HG03565 (cell line): Measurements from ENCODE around the gene OR2T10.
"Not testable (repeated sequence)": the region's sequence is repeated elsewhere in the genome, so short reads cannot be mapped to it uniquely, and the experiment has no call there.

Experiments
- ATAC-seq: cut with Tn5 transposase; IDR thresholded peaks from one replicate; pipeline ENCODE4 v1.9.1; 2021; ENCODE audit warnings: mild to moderate bottlenecking, moderate library complexity; ENCODE audit not compliant: unreplicated experiment

The OR2T10 gene

DNA sequence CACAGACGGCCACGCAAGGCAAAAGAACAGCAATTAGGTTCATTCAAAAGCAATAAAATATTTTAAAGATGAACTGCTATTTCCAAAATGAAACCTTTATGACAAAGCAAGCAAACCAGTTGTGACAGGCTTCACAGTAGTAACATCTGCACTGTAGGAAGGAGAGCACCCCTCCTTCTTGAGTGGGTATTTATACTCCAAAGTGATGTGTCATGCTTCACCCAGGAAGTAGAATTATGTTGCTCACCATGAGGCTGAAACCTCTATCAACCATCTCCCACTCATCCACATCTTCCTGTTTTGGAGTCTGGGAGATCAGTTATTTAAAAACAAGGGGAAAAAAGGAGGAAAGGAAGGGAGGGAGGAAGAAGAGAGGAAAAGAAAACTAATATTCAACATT, 885 bp downstream of the OR2T10 start:
- no peak for ATAC-seq

DNA sequence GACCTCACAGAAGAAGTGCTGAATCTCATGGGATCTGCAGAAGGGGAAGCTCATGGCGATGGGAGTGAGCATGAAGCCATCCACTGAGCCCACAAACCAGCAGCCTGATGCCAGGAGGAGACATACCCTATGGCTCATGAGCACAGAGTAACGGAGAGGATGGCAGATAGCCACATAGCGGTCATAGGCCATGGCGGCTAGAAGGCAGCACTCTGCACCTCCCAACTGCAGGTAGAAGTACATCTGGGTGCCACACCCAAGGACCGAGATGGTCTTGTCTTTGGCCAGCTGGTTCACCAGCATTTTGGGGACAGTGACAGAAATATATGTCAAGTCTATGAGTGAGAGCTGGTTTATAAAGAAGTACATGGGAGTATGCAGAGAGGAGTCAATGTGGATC, 4.3 kb downstream of the OR2T10 start:
- no peak for ATAC-seq

DNA sequence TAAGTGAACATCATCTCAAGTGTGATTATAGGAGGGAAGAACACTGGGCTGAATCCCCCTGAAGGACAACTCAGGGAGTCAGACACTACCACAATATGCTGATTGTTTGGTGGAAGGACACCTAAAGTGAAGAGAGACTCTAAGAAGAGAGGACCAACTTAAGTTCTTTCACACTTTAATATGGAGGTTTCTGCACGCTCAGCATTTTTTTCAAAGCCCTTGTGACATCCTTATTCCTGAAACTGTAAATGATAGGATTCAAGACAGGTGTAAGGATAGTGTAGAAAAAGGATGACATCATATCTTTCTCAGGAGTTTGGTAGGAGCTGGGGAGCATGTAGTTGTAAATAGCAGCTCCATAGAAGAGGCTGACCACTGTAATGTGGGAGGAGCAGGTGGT, 4.8 kb downstream of the OR2T10 start:
- ATAC-seq = no peak

- ATAC-seq = no peak
Measured at GRCh38 chr1:248590055-248590454, 7.4 kb downstream of the OR2T10 start.

- no peak for ATAC-seq
Measured at GRCh38 chr1:248589334-248589733, 8.2 kb downstream of the OR2T10 start.

- ATAC-seq = no peak
Measured at GRCh38 chr1:248585266-248585665, 12.2 kb downstream of the OR2T10 start.

- ATAC-seq = no peak
Measured at GRCh38 chr1:248576260-248576980, 21.1 kb downstream of the OR2T10 start.

GRCh38 chr1:248574657-248575056, 22.8 kb downstream of the OR2T10 start, which contains the start of gene OR2T34:
TSS of gene OR2T34 (minus strand) at chr1:248574757. CDS start at chr1:248574757, 0 bp downstream.
- not testable (repeated sequence) for ATAC-seq

DNA sequence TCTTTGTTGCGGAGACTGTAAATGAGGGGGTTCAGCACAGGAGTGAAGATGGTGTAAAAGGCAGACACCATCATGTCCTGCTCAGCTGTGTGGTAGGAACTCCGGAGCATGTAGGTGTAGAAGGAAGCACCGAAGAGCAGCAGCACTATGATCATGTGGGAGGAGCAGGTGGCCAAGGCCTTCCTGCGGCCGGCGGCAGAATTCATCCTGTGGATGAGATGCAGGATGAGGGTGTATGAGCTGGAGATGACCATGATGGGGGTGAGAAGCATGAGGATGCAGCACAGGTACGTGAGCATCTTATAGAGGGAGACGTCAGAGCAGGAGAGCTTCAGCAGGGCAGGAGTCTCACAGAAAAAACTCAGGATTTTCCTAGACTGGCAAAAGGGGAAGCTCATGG, 23.6 kb downstream of the OR2T10 start:
- ATAC-seq = not testable (repeated sequence)

DNA sequence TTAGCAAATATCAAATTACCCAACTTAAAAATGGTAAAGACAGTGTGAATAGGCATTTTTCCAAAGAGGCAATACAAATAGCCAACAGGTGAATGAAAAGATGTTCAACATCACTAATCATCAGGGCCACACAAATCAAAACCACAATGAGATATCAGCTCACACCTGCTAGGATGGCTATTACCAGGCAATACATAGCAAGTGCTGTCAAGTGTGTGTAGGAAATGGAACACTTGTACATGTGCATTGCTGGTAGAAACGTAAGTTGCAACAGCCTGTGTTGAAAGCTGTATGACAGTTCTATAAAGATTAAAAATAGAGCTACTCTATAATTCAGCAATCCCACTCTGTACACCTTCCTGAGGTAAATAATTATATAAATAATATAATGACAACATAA, 25.5 kb downstream of the OR2T10 start:
- not testable (repeated sequence) for ATAC-seq

DNA sequence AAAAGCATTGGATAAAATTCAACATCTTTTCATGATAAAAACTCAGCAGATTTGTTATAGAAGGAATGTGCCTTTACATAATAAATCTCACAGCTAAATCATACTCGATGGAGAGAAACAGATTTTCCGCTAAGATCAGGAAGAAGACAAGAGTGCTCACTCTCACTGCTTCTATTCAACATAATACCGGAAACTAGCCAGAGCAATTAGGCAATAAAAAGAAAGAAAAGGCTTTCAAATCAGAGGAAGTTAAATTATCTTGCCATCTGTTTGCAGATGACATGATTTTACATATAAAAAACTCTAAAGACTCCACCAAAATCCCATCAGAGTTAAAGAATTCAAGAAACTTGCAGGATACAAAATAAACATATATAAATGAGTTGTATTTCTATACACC, 26.7 kb downstream of the OR2T10 start:
- not testable (repeated sequence) for ATAC-seq

DNA sequence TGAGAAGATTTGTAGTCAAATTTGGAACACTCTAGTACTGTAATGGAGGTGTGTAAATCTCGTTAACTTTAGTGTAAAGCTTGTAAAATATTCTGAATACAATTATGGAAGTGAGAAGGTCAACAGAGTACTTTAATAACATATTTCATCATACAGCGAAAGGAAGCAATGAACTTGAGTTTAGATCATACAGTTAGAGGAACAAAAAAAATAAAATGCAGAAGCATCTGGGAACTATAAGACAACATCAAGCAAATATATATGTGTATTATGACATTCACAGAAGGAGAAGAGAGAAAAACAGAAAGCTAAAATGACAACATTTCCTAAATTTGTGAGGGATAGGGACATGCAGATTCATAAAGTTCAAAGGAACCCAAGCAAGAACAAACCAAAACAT, 28.5 kb downstream of the OR2T10 start:
- ATAC-seq = not testable (repeated sequence)

- peak; percentile 59 for ATAC-seq
Measured at GRCh38 chr1:248565530-248566373, 31.7 kb downstream of the OR2T10 start.

DNA sequence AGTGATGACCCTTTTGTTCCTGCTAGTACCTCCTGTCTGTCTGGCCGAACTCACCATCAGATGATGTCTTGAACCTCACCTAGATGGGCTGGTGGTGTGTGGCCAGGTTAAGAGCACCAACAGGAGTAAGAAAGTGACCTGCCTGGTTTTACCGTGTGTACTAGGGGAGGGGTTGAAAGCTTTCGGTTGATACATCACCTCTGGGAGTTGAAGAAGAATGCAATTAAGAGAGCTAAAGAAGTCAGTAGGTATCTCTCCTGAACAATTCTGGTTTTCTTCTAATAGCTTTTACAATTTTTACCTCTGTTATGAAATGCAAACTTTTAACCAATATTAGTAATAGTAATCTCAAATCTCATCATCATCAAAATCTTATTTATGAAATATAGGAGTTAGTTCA, 34.8 kb downstream of the OR2T10 start, which contains the start of gene OR2T29:
TSS of gene OR2T29 (minus strand) at position 101 of the 400 bp plus-strand sequence. CDS start 3,281 bp downstream, outside the sequence.
- not testable (repeated sequence) for ATAC-seq

DNA sequence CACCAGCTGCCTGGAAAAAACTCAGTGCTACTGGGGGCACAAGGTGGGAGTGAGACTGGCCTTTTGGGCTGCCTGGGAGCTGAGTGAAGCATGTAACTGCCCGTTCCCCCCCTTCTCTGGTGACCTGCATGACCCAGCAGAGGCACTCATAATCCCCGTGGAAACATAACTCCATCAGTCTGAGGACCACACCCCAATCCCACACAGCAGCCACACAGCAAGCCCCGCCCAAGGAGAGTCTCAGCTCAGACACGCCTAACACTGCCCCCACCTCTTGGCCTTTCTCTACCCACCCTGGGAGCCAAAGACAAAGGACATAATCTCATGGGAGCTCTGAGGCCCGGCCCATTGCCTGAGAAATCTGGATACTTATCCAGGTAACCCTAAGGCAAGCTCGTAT, 46.5 kb downstream of the OR2T10 start:
- not testable (repeated sequence) for ATAC-seq

- not testable (repeated sequence) for ATAC-seq
Measured at GRCh38 chr1:248547383-248547782, 50.1 kb downstream of the OR2T10 start.
